Calu3 (cell line): ENCODE results near the gene PARP12. TPM values are rescaled to one million over a fixed set of nuclear protein-coding genes. Genes with fewer than 3 reads are reported as not detected.

Source experiments
- BruUV-seq: library from RNA; stranded (reverse); fragments of 400-500 nt; replicated peaks from 2 replicates; lab custom pipeline; 2021; lab: Mats Ljungman, UMichigan
- CTCF ChIA-PET: fragments of 300-600 bp; sonication (Branson Sonifier 250); formaldehyde crosslinking; loops from one replicate; lab custom pipeline; 2022; ENCODE audit warnings: antibody characterized with exemption; lab: Charles Lee
- DNase-seq: peaks from one replicate; pipeline ENCODE4 v3.0.0; 2022
- H3K27ac Mint-ChIP-seq: one replicate; pipeline ENCODE4 v1.8.0; 2022; ENCODE audit warnings: mixed read lengths; ENCODE audit not compliant: unreplicated experiment
- H3K27me3 Mint-ChIP-seq: one replicate; pipeline ENCODE4 v1.8.0; 2022; ENCODE audit warnings: mixed read lengths; ENCODE audit not compliant: unreplicated experiment
- H3K36me3 Mint-ChIP-seq: one replicate; pipeline ENCODE4 v1.8.0; 2022; ENCODE audit warnings: mild to moderate bottlenecking, moderate library complexity, mixed read lengths; ENCODE audit not compliant: insufficient read depth, unreplicated experiment
- H3K4me1 Mint-ChIP-seq: one replicate; pipeline ENCODE4 v1.8.0; 2022; ENCODE audit warnings: mild to moderate bottlenecking, low read depth, mixed read lengths; ENCODE audit not compliant: unreplicated experiment
- H3K4me3 Mint-ChIP-seq: one replicate; pipeline ENCODE4 v1.8.0; 2022; ENCODE audit warnings: mild to moderate bottlenecking, low read depth, moderate library complexity, mixed read lengths; ENCODE audit not compliant: unreplicated experiment
- H3K9me3 Mint-ChIP-seq: one replicate; pipeline ENCODE4 v1.8.0; 2022; ENCODE audit warnings: low read depth, mixed read lengths; ENCODE audit not compliant: unreplicated experiment
- intact Hi-C: fragments of 100-400 bp; cut with micrococcal nuclease; formaldehyde crosslinking; loops from one replicate; pipeline ENCODE4 v1.10.0; 2022; ENCODE audit not compliant: unreplicated experiment
- total RNA-seq: library from RNA; stranded (reverse); gene quantifications from 2 replicates; pipeline ENCODE4 v1.2.3, GENCODE V29; 2022
- TF ChIP-seq, protein P1 (sequence below): fragments of 200-600 bp; IDR thresholded peaks from one replicate; pipeline ENCODE4 v1.8.0; 2022; ENCODE audit warnings: antibody characterized with exemption; ENCODE audit not compliant: unreplicated experiment

Gene PARP12
- total RNA-seq, 1 experiment from 2014 or later: 66.6 TPM

DNA sequence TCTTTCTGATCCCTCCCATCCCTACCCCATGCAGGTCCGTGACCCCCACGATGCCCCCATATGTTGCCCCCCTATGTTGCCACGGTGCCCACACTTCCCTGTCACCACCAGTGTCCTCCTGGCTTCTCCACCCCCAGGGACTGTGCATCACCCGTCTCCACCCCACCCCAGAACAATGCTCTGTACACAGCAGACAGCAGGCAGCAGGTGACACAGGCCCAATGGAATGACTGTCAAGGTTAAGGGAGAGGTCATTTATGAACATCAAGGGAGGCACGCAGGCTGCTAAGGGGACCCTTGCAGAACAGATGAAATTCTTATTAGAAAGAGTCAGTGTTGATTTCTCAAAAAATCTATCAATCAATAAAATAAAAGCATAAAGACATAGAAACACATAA lies 71.5 kb downstream of the PARP12 start:
- Mint-ChIP-seq H3K9me3 (no peaks in the 10 kb centered on the region), H3K36me3 (no peaks in the 10 kb centered on the region), H3K4me3 (no peak overlapping the region), H3K27ac (no peak overlapping the region), H3K4me1 (no peaks in the 10 kb centered on the region), H3K27me3 (no peaks in the 10 kb centered on the region)
- CTCF ChIA-PET: no interaction called here
- BruUV-seq: no TSS peak
- TF ChIP-seq, protein P1, sequence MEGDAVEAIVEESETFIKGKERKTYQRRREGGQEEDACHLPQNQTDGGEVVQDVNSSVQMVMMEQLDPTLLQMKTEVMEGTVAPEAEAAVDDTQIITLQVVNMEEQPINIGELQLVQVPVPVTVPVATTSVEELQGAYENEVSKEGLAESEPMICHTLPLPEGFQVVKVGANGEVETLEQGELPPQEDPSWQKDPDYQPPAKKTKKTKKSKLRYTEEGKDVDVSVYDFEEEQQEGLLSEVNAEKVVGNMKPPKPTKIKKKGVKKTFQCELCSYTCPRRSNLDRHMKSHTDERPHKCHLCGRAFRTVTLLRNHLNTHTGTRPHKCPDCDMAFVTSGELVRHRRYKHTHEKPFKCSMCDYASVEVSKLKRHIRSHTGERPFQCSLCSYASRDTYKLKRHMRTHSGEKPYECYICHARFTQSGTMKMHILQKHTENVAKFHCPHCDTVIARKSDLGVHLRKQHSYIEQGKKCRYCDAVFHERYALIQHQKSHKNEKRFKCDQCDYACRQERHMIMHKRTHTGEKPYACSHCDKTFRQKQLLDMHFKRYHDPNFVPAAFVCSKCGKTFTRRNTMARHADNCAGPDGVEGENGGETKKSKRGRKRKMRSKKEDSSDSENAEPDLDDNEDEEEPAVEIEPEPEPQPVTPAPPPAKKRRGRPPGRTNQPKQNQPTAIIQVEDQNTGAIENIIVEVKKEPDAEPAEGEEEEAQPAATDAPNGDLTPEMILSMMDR: no peak
- intact Hi-C loops: no loop called here
- DNase-seq: no peak

GRCh38 chr7:139990571-139991268 lies 72.0 kb downstream of the PARP12 start:
- intact Hi-C loops: no loop called here
- no peaks in the 10 kb centered on the region for H3K27me3 Mint-ChIP-seq
- DNase-seq: no peak

DNA sequence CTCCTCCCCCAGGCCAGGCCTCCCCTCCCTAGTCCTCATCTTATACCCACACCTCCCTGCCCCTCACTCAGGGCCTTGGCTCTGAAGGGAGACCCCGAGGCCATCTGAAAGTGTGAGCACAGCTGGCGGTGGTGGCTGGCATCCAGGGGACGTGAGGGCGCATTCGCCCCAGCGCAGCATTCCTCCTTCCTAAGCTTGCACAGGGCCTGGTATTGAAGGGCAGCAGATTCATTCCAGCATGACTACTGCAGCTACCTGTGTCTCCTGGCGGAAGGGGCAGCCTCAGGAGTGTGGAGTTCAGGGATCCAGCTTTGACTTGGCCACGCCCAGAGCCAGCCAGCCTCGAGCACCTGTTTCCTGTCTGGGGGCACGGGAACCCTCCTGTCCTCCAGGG lies 72.6 kb downstream of the PARP12 start:
- Mint-ChIP-seq H3K27ac (no peak overlapping the region), H3K36me3 (no peaks in the 10 kb centered on the region), H3K9me3 (no peaks in the 10 kb centered on the region), H3K27me3 (no peaks in the 10 kb centered on the region), H3K4me3 (no peak overlapping the region), H3K4me1 (no peaks in the 10 kb centered on the region)
- BruUV-seq: no TSS peak
- TF ChIP-seq, protein P1: no peak
- CTCF ChIA-PET: no interaction called here
- intact Hi-C loops: no loop called here
- no peak for DNase-seq

More at GRCh38 chr7:139990571-139991268, 72.0 kb downstream of the PARP12 start:
- Mint-ChIP-seq H3K27ac (no peak overlapping the region), H3K9me3 (no peaks in the 10 kb centered on the region), H3K36me3 (no peaks in the 10 kb centered on the region), H3K4me3 (no peak overlapping the region), H3K4me1 (no peaks in the 10 kb centered on the region)
- TF ChIP-seq, protein P1: no peak
- no TSS peak for BruUV-seq
- CTCF ChIA-PET: no interaction called here

DNA sequence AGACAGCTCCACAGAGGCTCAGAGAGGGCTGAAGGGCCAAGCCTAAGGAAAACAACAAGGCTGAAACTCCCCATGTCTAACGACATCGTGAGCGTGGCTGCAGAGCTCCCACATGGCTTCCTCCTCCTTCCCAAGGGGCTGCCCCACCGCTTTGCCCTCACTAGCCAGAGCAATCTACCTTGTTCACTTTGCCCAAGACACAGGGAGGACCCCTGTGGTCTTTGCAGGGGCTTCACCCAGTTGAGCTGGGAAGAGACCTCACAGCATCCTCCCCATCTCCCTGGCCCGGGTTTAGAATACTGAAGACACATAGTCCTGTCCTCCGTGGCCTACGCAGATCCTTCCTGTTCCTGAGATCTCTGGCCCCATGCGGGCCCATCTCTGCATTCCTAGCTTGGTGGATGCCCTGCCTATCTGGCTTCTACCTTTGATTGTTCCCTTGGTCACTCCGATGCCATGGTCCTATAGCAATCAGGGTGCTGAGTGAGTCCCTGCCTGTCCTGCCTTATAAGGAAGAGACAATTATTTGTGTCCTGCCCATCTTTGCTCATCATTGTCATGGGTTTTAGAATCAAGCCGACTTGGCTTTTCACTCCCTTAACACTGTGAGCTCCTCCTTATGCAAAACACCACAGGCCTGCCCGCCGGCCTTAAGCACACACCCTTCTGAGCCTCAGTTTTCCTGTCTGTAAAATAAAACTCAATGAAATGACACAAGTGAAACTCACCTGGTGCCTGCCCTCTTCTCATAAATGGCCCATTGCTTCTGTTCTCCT lies 73.2 kb downstream of the PARP12 start:
- H3K27ac Mint-ChIP-seq: no peak overlapping the region
- no peaks in the 10 kb centered on the region for H3K27me3 Mint-ChIP-seq
- H3K4me3 Mint-ChIP-seq: no peak overlapping the region

More for the DNA sequence above, 73.2 kb downstream of the PARP12 start:
- CTCF ChIA-PET: no interaction called here
- Mint-ChIP-seq H3K9me3 (no peaks in the 10 kb centered on the region), H3K36me3 (no peaks in the 10 kb centered on the region), H3K4me1 (no peaks in the 10 kb centered on the region)
- intact Hi-C loops: no loop called here
- DNase-seq: no peak
- BruUV-seq: no TSS peak
- TF ChIP-seq, protein P1: no peak
